ENCODE results near the gene ADAP1.
"Not testable (repeated sequence)": the region's sequence is repeated elsewhere in the genome, so short reads cannot be mapped to it uniquely, and the experiment has no call there.

Gene ADAP1

DNA sequence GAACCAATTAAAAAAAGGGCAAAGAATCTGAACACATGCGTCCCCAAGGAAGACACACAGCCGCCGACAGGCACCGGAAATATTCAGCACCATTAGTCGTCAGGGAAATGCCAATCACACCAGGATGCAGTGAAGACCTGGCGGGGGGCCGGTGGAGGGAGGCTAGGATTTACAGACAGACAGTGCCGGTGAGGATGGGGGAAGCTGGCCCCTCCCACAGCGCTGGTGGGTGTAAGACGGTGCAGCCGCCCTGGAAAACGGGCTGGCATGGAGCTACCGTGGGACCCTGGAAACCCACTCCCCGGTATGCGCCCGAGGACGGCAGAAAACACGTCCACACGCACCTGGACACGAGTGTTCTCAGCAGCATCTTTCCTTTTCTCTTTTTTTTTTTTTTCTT, 4.8 kb upstream of the ADAP1 start:
- DNase-seq (ENCODE audit: low read depth) = no peak

DNA sequence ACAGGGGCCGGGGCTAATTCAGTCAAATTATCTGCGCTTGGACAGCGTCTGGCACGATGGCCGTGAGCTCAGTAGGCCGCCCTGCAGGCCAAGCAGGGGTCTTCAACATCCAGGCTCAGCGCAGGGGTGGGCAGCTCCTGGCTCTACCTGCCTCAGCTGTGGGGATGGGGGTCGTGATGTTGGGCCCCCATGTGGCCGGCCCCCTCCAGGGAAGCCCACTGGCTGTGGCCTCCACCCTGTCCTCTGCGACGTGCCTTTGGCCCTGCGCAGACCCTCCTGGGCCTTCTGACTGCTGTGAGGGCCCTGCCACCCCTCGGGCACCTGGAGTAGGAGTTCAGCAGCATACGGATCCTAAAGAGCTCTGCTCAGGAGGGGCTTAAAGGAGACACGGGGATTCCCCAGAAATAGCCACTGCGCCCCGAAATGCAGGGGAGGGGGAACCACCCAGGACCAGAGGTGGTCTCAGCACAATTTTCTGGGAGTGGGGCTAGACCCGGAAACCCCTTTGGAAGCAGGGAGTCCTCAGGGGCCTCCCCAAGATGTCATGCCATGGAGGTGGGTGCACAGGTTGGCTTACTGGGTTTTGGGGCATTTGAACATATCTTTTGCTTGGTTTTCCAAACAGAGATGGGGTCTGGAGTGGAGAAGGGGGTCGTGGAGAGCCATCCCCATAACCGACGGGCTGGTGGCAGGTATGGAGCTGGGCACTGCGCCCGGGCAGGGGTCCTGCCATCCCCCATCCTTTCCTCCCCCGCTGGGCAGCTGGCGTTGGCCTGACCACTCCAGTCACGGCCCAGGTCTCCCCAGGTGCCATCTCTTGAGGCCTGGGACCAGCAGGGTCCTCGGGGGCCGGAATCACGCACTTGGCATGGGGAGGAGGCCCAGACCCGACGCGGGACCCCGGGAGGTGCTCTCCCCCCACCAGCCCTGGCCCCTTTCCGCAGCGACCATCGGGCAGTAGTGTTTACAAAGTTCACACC, 4.0 kb upstream of the ADAP1 start:
- DNase-seq (ENCODE audit: low read depth) = no peak

DNA sequence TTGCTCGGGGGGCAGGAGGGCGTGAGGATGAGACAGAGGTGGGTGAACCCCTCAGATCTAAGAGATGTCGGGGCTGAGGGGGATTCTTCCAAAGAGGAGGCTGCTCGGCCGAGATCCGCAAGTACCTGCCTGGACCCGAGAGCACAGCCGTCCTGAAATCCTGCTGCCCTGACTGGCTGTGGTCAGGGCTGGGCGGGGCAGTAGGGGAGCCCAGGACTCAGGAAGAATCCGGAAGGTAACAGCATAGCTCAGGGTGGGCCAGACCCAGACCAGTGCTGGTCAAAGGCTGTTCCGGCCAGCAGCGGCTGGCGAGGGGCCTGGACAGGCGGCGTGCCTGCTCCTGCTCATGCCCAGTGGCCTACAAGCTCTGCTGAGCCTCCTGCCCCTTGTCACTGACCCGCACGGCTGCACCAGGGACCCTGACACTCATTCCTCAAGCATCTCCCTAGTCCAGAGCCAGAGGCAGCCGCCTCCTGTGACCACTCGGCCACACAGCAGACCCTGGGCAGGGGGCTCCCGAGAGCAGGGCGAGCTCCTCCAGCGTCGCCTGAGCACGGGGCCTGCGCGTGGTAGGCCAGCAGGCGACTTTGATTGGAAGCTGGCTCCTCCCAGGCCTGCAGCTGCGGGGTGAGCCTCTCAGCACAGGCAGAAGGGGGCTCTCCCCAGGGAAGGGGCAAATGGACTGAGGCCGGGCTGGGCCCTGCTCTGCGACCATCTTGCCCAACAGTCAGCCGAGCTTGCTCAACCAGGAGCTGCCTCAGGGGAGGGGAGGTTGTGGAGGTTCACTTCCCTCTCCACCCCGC, 3.1 kb upstream of the ADAP1 start:
- no peak for DNase-seq (ENCODE audit: low read depth)

DNA sequence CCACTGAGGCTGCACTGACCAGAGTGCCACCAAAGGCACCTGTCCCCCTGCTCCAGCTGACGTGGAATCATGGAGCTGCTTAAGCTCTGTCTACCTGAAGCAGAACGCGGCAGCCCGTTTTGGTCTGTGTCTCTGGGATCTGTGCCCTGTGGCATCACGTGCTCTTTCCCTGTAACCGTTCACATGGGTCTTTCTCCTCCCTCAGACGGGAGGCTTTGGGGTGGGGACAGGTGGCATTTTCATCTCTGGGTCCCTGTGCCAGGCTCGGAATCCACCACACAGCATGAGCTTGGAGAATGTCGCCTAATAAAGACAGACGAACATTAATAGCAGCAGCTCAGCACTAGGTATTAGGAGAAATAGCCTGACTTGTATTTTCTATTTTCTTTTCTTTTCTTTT, 1.6 kb upstream of the ADAP1 start:
- no peak for DNase-seq (ENCODE audit: low read depth)

DNA sequence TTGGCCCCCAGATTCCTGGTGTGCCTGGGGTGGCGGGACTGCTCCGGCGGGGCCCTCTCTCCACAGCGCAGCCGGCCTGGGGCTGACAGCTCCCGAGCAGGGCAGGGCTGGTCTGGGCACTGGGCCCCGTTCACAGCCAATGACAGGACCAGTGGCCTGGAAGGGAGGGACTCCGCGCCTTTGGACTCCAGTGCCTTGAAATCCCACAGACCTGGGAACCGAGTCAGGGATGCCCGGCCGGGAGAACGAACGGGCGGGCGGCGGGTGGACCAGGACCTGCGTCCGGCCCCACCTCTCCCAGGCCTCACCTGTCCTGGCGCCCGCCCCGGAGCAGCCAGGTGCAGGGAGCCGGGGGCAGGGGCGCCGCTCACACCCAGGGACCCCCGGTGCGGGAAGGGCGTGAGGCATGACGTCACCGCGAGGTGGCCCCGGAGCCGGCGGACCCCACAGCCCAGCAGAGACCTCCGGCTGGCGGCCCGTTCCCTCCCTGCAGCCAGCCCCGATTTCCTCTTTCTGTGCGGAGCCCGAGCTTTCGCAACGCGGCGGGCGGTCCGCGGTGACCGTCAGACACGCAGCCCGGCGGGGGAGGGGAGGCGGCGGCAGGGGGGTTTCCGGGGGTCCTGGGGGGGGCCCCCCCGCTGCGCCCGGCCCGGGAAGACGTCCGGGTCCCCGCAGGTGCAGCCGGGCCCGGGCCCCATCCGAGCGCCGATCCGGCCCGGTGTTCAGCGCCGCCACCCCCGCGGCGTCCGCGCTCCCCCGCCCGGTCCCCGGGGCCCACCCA, 743 bp downstream of the ADAP1 start:
- DNase-seq (ENCODE audit: low read depth) = no peak

DNA sequence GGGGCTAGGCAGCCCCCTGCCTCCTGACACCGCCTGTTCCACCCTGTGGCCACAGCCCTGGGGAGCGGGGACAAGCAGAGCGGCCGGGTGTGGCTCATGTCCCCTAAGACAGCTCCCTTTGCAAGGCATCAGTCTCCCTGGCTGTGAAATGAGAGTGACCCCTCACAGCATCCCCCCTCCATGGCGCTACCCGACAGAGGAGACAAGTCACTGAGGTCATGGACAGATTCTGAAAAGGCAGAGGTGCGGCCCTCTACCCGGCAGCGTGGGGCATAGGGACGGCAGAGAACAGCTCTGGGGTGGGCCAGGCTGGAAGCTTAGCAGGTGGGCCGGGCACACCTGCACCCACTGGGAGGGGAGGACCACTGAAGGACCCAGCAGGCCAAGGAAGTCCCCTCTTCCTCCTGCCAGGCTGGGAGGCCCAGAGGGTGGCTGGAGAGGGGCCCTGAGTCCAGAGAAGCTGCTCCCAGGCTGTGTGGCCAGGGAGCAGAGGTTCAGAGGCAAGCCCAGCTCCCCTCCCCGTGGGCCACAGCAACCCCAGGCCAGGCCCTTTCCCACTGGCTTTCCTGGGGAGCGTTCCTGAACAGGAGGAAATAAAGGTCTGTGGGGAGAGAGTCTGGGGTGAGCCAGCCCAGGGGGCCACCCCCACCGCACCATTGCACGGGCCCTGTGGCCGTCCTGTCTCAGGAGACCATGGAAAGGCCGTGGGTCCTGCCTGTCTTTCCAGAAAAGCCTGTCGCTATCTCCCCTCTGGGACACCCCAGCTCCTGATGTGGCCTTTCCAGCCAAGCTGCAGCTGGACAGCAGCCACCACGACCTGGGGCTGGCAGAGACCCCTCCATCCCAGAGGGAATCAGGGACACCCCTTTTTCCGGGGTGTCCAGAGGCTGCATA, 1.7 kb downstream of the ADAP1 start:
- no peak for DNase-seq (ENCODE audit: low read depth)

DNA sequence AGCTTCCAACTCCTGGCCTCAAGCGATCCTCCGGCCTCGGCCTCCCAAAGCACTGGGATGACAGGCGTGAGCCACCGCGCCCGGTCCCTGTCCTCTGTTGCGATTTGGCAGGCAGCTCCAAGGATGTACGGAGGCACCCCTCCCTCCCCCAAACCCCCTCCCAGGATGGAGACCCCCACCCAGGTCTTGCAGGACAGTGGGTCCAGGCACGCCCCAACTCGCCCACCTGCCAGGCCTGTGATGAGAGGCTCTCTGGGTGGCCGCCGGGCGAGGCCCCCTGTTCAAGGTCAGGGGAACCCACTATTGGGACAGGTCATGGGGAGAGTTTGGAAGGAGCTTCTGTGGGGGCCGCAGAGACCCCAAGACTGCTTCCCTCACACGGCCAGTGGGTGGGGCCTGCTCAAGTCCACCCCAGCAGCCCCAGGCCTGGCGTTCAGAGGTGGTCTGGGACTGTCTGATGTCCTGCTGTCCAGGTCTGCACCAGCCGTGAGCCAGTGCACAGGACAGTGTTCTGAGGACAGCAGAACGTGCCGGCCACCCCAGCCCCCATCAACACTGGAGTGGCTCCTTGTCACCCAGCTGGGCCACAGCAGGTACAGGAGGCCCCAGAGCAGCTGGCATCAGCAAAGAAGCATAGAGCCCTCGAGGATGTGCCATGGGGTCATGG, 2.5 kb downstream of the ADAP1 start:
- no peak for DNase-seq (ENCODE audit: low read depth)

DNA sequence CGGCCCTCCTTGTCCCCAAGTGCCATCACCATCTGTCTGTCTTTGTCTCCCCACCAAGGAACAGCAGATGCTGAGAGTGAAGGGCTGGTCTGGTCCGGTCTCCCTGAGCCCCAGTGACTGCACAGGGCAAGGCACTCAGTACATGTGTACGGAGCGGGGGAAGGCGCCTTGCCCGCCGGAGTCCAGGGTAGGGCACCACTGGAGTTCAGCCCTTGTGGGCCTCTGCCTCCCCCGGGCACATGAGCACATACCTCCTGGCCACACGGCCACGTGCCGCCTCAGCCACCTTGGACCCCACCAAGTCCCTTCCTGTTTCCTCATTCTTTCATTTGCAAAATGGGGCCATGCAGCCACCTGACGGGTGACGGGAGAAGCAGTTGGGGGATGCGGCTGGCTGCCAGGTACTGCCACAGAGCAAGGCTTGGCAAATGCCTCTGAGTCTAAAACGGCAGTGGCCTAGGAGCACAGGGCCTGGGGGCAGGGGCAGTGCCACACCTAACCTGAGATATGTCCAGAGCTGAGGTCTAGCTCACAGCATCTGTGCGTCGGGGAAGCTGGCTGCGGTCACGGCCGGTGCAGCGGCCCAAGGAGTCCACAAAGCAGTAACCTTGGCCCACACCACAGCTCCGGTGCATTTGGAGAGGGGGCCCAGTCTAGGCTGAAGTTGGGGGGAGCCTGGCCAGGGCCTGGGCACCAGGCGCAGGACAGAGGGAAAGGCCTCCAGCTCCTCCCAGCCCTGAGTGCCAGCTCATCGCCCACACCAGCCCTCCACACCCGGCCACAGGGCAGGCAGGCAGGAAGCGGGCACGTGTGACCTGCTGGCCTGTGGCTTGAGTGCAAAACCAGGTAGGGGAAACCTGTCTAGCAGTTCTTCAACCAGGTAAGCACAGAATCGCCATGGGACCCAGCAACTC, 5.2 kb downstream of the ADAP1 start:
- DNase-seq (ENCODE audit: low read depth) = no peak

DNA sequence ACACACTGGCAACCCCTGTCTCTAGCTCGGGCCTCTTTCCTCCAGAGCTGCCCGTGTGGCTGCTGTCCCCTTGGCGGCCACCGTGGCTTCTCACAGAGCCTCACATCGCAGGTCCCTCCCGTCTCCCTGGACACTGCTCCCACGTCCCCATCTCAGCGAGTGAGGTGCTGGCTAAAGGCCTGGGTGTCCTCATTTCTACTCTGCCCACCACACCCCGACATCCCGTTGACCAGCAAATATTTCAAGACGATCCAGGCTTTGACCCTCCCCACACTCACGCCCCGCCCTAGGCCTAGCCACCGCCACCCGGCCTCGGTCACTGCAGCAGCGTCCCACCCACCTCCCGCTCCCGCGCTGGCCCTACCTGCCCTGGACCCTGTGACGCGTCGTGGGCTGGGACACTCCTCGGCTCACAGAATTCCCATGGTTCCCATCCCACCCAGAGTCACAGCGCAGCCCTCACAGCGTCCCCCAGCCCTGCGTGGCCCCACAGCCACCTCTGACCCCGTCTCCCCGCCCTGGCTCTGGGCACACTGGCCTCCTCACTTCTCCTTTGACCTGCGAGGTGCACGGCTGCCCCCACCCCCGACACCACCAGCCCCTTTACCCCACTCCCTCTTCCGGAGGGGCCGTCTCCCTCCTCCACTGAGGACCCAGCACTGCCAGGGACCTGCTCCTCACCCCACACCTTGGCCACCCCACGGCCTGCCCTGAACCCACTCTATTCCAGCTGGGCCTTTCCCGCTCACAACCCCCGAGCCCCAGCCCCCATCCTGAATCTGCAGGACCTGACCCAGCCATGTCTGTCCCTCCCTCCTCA, 6.9 kb downstream of the ADAP1 start:
- no peak for DNase-seq (ENCODE audit: low read depth)

DNA sequence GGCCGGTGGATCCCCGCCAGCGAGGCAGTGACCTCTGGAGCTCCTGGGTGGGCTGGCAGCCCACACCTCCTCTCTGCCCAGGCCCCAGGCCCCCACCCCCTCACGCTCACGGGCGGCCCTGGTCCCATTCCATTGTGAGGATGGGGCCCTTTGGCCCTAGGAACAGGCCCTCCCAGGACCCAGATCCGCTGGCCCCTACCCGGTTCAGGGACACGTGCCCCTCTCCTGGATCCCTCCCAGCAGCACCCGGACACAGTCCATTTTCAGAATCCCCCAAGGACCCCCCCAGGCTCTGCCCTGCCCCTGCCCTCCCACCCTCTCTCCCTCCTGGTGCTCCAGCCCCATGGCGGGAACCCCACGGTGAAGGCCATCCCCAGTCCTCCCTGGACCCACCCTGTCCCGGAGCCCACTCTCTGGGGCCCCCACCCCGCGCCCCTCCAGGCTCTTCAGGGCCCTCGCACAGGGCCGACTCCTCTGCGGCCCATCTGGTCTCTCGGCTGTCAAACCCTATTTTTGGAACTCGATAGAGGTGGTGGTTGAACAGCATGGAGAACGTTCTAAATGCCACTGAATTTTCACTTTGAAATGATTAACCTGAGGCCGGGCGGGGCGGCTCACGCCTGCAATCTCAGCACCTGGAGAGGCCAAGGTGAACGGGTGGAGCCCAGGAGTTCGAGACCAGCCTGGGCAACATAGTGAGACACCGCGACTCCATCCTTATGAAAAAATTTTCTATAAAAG, 8.1 kb downstream of the ADAP1 start:
- no peak for DNase-seq (ENCODE audit: low read depth)

DNA sequence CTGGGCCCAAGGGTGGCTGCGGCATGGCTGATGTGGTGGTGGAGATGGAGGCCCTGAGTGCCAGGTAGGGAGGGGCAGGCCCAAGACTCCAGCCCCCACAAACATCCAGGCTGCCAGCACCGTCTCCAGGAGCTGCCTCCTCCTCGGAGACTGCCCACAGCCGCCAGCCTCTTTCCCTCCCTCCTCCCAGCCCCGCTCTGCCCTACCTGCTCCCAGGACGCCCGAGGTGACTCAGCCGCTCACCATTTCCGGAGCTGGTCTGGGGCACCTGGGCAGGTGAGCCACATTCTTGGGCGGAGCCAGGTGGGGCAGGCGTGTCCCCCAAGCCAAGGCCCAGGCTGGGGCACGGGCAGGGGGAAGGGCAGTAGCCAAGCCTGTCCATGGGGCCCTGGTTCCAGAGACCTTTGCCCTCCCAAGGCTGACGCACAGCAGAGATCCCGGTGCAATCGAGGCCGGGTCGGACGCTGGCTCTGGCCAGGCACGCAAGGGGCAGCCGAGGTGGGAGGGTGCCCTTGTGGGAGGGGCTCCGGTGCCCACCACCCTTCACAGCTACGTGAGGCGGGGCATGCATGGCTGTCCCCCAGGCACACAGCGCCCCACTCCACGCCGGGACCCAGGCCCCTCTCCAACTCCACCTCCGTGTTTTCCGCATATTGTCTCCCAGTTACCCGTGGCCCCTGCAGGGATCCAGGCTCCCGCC, 8.8 kb downstream of the ADAP1 start:
- DNase-seq (ENCODE audit: low read depth) = no peak

DNA sequence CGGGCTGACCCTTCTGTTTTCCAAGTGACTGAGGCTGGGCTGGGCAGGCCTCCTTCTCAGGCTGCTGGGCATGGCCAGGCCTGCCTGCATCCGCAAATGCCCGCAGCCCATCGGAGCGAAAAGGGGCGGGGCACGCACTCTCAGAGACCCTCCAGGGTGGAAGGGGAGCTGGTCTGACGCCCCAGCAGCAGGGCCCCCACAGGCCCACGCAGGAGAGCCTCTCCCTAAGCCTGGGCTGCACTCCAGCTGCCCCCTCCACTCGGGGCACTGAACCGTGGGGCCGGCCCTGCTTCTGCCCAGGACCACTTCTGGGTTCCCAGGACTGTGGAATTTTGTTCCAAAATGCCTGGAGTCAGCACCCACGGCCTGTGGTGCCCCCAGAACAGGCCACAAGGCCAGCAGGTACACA, 9.3 kb downstream of the ADAP1 start:
- DNase-seq (ENCODE audit: low read depth) = no peak

DNA sequence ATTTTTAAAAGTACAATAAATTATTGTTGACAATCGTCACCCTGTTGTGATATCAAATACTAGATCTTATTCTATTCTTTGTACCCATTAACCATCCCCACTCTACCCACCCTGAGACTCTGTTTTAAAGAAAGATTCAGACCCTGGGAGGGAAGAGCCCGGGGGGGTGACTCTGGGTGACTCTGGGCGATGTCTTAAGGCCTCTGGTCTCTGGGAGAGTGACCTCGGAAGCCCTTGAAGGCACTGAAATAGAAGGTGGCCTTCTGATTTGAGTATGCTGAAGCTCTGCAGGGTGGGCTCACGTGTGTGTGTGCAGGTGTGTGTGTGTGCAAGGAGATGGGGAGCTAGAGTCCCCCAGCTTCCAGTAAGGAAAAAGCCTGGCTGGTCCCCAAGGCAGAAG, 9.7 kb downstream of the ADAP1 start:
- no peak for DNase-seq (ENCODE audit: low read depth)

DNA sequence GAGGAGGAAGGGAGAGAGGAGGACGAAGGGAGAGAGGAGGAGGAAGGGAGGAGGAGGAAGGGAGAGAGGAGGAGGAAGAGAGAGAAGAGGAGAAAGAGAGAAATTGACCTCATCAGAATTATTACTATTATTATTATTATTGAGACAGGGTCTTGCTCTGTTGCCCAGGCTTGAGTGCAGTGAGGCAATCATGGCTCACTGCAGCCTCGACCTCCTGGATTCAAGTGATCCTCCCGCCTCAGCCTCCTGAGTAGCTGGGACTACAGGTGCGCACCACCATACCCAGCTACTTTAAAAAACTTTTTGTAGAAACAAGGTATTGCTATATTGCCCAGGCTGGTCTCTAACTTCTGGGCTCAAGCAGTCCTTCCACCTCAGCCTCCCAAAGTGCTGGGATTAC, 10.7 kb downstream of the ADAP1 start:
- DNase-seq (ENCODE audit: low read depth) = not testable (repeated sequence)

DNA sequence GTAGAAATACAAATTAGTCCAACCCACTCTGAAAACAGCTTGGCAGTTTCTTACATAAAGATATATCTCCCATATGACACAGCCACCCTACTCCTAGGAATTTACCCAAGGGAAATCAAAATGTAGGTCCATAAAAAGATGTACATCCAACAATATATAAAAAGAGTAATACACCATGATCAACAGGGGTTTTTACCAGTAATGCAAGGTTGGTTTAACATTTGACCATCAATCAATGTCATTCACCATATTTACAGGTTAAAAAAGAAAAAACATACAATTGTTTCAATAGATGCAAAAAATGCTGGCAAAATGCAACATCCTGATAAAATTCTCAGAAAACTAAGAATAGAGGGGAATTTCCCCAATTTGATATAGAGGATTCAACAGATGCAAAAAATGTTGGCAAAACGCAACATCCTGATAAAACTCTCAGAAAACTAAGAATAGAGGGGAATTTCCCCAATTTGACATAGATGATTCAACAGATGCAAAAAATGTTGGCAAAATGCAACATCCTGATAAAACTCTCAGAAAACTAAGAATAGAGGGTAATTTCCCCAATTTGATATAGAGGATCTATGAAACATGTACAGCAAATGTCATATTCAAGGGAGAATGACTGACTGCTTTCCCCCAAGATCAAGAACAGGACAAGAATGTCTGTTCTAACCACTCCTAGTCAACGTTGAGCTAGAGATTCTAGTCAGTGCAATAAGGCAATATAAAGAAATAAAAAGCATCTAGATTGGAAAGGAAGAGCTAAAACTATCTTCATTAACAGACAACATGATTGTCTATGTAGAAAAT, 13.7 kb downstream of the ADAP1 start:
- no peak for DNase-seq (ENCODE audit: low read depth)

DNA sequence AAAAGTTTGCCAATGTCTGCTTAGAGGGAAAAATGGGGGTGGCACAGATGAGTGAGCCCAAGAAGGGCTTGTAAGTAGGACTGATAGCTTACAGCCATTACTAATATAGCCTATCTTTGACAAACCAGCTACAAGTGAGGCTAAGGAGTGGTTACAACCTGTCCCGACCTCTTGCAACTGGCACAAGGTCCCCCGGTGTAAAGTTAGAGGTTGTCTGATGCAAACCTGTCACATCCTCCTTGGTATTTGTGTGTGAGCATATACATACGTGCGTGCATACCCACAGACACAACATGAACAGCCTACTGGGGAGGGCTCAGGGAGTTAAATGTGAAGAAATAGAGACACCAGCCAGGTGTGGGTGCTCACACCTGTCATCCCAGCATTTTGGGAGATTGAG, 14.6 kb downstream of the ADAP1 start:
- DNase-seq (ENCODE audit: low read depth) = no peak

Data from stimulated activated CD8-positive, alpha-beta memory T cell treated with anti-CD3 and anti-CD28 coated beads, Interleukin-12 subunit alpha, Interleukin-12 subunit beta, amount 100 ng/mL, for 4 hours (primary cell).